HG03196 (cell line): Measurements from ENCODE around the gene TNFRSF6B.
"Not testable (repeated sequence)": the region's sequence is repeated elsewhere in the genome, so short reads cannot be mapped to it uniquely, and the experiment has no call there.

Source experiments
- ATAC-seq: cut with Tn5 transposase; IDR thresholded peaks from one replicate; pipeline ENCODE4 v1.9.1; 2021; ENCODE audit not compliant: unreplicated experiment

TNFRSF6B gene

DNA sequence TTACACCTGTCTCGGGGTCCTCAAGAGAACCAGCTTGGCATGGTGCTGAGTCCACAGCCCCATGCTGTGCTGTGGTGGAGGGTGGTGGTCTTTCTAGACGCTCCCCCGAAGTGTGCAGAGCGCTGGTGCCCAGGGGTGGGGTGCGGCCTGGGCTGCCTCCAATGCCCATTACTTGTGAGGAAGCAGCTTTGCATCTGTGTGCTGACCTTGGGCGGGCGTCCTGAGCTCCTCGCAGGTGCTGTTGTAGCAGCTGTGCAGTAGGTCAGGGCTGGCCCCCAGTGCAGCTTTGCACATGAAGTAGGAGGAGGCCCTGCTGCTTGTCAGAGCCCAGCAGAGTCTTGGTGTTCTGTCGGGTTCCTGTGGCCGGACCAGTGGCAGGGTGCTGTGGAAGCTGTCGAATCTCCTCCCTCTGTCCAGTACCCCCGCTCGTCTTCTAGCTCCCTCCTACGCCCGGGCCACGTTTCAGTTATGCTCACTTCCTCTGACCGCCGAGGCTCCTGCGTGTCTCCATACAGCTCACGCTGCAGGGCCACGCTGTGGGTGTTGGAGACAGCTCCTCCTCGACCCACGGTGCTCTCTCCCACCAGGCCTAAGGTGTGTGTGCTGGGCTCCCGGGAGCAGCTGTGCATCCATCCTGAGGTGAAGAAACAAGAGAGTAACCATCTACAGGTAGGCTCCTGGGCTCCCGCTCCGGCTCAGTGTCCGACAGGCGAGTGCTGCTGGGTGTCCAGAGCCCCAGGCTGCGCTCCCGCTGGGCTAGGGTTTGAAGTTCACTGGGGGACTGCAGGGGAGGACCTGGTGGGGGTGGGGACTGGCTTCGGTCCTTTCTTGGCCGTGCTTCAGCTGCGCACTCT lies 34.3 kb upstream of the TNFRSF6B start:
- ATAC-seq: no peak

DNA sequence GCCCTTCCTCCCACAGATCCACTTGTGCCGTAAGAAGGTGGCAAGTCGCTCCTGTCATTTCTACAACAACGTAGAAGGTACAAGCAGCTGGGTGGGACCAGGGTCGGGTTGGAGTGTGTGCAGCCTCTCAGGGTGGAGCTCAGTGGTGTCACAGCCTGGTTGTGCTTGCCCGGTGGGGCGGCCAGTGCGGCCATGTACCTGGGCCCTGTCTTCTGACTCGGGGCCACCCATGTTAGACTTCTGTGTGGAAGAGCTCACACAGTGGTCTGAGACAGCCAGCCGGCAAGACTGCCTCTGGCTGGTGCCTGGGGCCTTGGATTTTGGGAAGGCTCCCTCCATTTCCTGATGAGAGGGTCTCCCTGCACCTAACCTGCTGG lies 33.7 kb upstream of the TNFRSF6B start:
- no peak for ATAC-seq

DNA sequence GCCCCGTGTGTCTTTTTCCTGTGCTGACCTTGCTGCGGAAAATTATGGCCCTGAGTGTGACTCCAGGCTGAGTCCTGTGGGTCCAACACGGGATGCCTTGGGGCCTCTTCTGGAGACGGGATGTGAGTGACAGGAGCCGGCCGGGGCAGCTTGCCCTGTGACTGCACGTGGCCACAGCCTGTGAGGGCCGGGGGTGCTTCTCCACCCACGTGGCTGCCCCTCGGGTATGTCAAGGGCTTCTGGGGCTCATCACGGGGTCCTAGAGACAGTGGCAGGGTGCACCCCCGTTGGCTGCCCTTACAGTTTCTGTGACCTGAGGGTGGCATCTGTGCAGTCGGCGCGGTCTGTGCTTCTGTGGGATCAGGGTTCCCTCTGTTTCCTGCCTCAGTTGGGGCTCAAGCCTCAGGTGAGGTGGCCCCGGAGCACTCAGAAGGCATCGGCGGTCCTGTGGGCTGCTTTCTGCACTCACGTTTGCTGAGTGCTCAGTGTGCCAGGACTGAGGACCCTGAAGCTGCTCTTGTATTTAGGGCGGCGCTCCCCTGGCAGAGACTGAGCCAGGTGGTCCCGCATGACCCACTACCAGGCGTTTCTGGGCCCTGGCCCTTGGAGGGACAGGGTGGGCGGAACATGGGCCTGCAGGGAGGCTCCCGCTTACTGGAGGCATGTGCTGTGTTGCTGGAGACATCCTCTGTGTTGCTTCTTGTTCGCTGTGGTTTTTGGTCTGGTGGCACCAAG lies 33.0 kb upstream of the TNFRSF6B start:
- no peak for ATAC-seq

DNA sequence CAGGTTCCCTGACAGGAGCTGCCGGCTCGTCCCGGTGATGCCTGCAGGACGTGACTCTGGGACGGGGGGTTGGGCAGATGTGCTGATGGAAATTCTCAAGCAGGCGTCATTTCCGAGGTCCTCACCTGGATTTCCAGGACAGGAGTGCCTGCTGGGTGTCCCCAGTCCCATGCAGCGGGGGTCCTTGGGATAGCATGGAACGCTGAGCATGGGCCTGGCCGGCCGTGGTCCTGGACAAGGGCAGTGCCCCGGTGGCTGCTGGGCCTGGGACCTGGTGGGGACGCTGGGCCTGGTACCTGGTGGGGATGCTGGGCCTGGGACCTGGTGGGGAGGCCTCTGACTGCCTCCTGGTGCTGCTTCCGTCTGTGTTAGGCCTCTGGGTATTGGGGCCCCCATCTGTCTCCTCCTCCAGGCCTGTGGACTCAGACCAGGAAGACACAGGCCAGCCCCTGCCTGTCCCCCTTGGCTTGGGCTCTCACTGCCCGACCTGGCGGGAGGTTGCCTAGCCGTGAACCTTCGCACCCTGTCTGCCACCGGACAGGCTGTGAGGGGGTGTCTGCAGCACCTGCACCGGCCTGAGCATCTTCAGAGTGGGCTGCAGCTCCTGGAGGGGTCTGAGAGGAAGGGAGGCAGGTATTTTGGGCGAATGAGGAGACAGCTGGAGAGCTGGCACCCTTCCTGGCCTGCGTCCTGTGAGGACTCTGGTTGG lies 32.2 kb upstream of the TNFRSF6B start:
- ATAC-seq: no peak

DNA sequence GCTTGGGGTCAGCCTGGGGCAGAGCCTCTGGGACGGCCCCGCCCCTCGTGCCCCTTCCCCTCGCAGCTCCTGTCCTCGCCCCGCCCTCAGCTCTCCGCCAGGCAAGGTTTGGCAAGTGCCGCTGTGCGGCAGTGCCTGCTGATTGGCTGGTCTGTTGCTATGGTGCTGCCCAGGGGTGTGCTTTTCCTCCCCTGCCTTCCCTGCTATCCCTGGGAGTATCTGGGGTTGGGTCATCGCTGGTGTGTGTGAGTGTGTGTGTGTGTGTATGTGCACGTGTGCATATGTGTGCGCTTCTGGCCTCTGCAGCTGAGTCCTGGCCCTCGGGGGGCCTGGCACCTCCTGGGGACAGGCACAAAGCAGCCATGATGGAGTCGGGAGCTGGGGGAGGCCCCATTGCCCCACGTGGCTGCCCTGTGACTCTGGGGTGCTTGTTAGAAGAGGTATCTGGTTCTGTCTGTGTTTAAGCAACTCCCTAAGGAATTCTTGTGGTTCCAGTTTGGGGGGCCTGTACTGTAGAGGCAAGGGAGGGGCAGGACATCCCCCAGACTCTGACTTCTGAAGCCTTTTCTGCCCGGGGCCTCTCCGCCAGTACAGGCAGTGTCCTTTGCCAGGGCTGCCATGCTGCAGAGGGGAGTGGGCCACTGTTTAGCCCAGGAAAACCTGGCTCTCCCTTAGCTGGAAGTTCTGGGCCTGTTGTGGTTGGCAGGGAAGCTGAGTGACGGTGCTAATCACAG lies 31.4 kb upstream of the TNFRSF6B start:
- no peak for ATAC-seq

DNA sequence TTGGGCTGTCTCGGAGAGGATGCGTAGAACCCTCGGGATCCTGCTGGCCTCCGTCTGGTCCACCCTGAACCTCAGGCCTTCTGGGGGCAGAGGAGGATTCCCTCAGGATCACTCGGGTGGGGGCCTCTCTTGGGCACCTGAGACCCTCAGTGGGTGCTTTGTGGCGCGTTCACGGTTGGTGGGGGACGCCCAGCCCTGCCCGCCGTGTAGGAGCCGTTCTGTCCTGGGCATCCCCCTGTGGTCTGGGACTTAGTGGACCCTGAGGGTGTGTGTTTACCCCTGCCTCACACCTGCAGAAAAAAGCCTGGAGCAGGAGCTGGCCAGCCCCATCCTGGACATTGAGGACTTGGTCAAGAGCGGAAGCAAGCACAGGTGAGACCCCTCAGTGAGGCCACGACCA lies 30.7 kb upstream of the TNFRSF6B start:
- ATAC-seq: no peak

DNA sequence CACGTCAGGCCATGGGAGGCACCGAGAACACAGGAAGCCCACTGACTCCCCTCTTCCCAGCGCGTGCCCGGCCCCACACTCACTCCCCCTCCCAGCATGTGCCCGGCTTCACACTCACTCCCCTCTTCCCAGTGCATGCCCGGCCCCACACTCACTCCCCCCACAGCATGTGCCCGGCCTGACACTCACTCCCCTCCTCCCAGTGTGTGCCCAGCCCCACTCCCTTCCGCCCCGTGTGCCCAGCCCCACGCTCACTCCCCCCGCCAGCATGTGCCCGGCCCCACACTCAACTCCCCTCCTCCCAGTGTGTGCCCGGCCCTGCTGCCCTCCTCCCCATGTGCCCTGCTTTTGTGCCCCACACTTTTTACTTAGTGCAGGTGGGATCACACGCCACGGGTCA lies 28.6 kb upstream of the TNFRSF6B start:
- no peak for ATAC-seq

DNA sequence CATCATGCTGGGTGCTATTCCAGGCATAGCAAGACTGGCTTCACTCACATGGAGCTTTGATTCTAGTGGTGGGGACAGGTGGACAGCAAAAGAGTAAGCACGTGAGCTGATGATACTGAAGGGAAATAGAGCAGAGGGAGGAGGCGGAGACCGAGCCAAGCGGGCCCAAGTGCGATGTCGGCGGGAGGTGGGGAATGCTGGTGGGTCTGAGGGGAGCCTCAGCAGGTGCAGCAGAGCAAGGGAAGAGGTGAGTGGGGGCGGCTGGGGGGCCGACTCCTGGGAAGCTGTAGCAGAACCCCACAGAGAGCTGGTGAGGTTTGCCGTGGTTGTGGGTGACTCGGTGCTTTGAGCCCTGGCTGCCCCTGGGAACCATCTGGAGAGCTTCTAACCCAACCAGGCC lies 28.1 kb upstream of the TNFRSF6B start:
- no peak for ATAC-seq

DNA sequence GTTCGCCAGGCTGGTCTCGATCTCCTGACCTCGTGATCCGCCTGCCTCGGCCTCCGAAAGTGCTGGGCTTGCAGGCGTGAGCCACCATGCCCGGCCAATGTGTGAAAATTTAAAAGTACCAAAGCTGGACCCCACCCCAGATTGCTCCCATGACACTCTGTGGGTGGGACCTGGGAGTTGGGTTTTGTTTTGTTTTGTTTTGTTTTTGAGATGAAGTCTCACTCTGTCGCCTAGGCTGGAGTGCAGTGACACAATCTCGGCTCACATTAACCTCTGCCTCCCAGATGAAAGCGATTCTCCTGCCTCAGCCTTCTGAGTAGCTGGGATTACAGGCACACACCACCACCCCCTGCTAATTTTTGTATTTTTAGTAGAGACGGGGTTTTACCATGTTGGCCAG lies 24.8 kb upstream of the TNFRSF6B start:
- not testable (repeated sequence) for ATAC-seq

DNA sequence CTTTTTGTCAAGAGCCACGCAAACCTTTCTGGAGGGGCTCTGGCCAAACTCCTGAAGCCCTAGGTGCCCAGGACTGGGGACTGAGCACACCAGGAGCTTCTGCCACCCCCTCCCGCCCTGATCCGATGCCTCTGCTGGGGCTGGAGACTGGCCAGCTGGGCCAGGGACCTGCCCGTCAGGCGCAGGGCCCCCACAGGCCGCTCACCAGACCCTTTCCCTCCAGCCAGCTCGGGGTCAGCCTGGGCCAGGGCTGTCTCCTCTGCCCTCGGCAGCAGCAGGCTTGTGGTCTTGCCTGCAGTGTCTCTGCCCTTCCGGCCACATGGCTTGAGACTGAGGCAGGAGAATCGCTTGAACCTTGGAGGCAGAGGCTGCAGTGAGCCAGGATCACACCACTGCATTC lies 23.8 kb upstream of the TNFRSF6B start:
- ATAC-seq: no peak

DNA sequence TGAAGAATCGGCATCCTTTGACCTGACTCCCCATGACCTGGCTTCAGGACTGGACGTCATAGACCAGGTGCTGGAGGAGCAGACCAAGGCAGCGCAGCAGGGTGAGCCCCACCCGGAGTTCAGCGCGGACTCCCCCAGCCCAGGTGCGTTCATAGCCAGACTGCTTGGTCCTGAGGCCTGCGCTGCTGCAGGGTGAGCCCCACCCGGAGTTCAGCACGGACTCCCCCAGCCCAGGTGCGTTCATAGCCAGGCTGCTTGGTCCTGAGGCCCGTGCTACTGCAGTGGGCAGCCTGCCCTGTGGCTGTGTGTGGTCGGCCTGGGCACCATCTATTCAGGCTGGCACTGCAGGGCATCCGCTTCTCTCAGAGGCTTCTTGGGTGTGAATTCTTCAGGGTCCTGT lies 22.5 kb upstream of the TNFRSF6B start:
- ATAC-seq: no peak

DNA sequence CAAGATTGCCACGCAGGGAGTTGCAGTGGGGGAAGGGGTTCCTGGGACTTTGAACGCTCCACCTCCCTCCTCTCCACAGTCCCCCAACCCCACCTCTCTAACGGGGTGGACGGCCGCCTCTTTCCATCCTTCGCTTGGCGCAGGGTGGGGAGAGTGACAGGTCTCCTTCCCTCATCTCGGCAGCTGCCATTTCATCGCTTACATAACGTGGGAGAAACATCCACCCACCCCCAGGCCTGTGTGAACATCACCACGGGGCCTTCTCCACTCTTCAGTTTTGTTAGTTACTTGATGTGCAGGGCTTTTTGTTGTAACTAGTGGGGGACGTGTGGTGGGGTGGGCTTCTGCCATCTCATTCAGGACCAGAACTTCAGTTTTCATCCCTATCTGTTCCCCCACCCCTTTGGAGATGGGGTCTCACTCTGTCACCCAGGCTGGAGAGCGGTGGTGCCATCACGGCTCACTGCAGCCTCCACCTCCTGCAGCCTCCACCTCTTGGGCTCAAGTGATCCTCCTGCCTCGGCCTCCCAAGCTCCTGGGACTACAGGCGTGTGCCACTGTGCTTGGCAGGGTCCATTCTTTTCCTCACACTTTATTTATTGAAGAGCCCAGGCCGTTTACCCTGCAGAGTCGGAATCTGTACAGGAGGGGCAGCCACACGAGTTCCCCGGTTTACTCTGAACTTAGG lies 20.6 kb upstream of the TNFRSF6B start:
- no peak for ATAC-seq

DNA sequence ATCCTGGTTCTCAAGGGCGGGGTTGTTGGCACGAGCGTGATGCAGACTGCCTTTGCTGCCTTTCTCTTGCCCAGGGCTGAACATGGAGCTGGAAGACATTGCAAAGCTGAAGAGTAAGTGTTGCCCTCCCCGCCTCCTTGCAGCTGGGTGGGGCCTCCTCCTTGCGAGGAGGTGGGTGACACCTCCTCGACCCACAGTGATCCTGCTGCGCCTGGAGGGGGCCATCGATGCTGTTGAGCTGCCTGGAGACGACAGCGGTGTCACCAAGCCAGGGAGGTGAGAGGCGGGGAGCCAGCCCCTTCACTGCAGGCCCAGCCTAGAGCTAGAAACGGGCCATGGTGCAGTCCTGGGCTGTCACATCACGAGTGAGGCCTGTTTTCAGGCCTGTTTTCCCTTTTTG lies 18.4 kb upstream of the TNFRSF6B start:
- no peak for ATAC-seq

DNA sequence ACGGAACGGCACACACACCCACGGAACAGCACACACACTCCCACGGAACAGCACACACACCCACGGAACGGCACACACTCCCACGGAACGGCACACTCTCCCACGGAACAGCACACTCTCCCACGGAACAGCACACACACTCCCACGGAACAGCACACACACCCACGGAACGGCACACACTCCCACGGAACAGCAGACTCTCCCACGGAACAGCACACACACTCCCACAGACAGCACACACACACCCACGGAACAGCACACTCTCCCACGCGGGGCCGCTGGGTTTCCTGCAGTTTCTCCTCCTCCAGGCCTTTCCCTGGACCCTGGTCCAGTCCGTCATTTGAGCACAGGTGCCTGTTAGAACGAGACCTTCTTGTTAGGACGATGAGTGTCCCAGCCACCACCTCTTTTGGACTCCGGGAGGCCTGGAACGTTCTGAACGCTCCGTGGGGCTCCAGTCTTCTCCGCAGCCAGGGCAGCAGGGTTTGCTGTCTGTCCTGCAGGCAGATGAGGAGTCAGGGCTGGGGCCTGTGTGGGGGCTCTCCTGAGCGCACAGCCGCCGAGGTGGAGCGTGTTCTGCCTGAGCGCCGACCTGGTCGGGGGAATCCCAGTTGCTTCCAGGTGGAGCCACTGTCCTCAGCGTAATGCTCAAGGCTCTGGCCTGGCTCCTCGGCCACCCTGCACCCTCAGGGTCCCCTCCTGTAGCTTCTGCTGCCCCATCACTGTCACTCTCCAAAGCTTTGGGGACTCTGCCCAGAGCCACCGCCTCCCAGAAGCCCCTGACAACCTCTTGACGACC lies 17.6 kb upstream of the TNFRSF6B start:
- ATAC-seq: no peak

DNA sequence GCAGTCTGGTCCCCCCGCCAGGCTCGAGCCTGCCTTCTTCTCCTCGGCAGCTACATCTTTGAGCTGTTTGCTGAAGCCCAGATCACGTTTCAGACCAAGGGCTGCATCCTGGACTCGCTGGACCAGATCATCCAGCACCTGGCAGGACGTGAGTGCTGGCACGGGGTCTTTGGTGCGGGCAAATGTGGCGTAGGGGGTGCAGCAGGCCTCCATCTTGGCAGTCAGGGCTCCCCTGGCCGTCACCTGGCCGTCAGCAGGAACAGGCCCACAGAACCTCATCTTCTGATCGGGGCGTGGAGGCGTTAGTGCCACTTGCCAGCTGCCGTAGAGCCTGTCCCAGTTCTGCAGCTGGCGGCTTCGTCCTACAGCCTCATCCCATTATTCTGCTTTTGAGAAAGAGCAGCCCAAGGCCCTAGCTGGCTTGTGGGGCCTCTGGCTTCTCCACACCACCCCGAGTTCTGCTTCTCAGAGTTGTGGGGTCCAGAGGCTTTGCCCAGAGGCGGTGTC lies 16.6 kb upstream of the TNFRSF6B start:
- ATAC-seq: no peak

DNA sequence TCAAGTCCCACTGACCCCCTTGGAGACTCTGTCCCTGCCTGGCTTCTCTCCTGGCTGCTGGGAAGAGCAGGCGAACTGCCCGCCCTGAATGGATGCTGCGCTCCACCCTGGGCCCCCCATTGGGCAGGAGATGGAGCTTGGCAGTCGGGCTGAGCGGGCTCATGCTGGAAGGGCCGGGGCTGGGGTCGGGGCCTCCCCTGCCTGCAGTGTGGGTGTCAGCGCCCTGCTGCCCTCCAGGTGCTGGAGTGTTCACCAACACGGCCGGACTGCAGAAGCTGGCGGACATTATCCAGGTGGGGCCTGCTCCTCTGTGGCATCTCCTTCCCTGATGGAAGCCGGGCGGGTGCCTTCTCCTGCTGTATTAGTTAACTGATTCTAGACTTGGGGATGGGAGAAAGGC lies 16.0 kb upstream of the TNFRSF6B start:
- ATAC-seq: no peak

DNA sequence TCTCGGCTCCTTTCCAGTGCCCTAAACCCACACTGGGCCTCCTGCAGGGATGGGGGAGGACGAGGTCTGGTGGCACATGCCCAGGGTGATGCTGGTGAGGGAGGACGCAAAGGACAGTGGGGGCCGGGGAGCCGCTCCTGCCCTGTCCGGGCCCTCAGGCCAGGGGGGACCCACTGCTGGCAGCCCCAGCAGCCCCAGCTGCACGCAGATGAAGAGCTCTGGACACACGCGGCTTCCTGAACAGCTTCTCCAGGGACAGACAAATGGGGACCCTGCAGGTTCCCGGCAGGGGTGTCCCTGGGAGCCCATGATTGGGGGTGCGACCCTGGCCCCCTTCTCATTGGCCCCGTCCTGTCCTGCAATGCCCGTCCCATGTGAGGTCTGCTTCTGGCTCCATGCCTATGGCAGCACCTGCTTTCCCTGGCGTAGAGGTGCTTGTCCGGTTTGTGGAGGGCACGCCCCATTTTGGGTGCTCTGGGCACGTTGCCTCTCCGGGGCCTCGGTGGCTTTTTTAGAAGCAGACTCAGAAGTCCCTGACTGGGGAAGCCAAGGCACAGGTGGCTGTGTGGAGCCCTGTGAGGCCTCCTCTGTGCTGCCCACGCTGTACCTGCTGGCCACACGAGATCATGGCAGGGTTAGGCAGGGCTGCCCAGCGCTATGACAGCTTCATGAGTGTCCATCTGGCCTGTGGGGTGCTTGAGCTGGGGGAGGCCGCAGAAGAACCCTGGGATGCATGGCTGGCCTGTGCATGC lies 15.4 kb upstream of the TNFRSF6B start:
- no peak for ATAC-seq

DNA sequence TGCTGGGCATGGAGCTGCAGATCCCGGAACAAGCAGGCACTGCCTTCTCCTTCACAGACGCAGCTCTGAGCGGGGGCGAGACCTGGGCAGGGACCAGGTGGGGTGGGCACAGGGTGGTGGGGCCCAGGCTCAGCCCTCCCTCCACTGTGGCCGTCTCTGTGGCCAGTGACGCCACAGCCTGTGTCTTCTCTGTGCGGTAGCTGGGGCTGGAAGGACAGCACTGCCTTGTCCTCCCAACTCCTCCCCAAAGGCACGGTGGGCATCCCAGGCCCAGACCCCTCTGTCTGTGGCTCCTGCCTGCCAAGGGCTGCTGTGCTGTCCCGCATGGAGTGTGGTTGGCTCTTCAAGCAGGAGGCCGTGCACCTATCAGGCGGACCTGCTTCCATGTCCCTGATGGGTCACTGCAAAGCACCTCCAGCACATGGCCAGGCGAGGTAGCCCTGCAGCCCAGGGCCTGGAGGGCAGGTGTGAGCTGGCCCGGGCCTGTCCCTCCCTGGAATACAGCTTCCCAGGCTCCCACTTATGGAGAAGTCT lies 14.8 kb upstream of the TNFRSF6B start:
- no peak for ATAC-seq
